K562 (cell line): ENCODE measurements around the gene IL18RAP. TPM values are rescaled to one million over a fixed set of nuclear protein-coding genes. Genes with fewer than 3 reads are reported as not detected.
A peak's percentile ranks its signal among the peaks of the same experiment; 100 is the strongest.

Experiments used
- ATAC-seq: fragments of 200-7000 bp; cut with Tn5 transposase; 3 replicates; pipeline ENCODE4 v1.9.1; 2020; ENCODE audit warnings: moderate library complexity
- BruUV-seq: library from RNA; stranded (reverse); fragments of 400-500 nt; replicated peaks from 2 replicates; lab custom pipeline; 2021; lab: Mats Ljungman, UMichigan
- CTCF ChIA-PET: fragments of 300-600 bp; formaldehyde crosslinking; extraction: SDS; loops from one replicate; lab custom pipeline; 2021; ENCODE audit warnings: low intra/inter-chr PET ratio; lab: Yijun Ruan, JAX
- POLR2A ChIA-PET: fragments of 300-600, 350-650 bp; sonication (Branson Sonifier 250); formaldehyde crosslinking; extraction: SDS; loops from one replicate; lab custom pipeline; 2021; ENCODE audit warnings: antibody characterized with exemption, inconsistent platforms; lab: Yijun Ruan, JAX
- DNase-seq, 4 experiments: peaks; one replicate each; pipeline versions ENCODE4 v3.0.0 to v3.0.0-alpha.2; 2011 to 2018; ENCODE audit warnings: low spot score in 3 of 4, mixed read lengths in 3 of 4; ENCODE audit errors: extremely low read depth in 1 of 4
- FAIRE-seq: peaks from 2 replicates; lab custom pipeline; 2011; peaks lifted over from hg19 to GRCh38; lab: Jason Lieb, UNC
- H2AFZ ChIP-seq: 2 replicates; pipeline ENCODE4 v1.6.0; 2011; ENCODE audit warnings: low read depth, low read length, control low read depth, inconsistent platforms
- H3K27ac ChIP-seq: fragments of 200-600 bp; 3 replicates; pipeline ENCODE4 v1.8.0; 2011; ENCODE audit warnings: low read depth, mild to moderate bottlenecking, control low read depth, inconsistent platforms, low read length, moderate library complexity, mixed read lengths; ENCODE audit errors: extremely low read depth
- H3K27me3 ChIP-seq, 2 experiments: fragments of 300-600 bp in 1 of 2; 2 replicates in 1 of 2; 3 replicates in 1 of 2; pipeline versions ENCODE4 v1.6.0 to v1.8.0; 2011; ENCODE audit warnings: inconsistent platforms in 2 of 2, low read length in 2 of 2, mild to moderate bottlenecking in 1 of 2, mixed read lengths in 1 of 2, moderate library complexity in 1 of 2; ENCODE audit not compliant: control insufficient read depth in 2 of 2, insufficient read depth in 2 of 2
- H3K36me3 ChIP-seq: fragments of 300-600 bp; 3 replicates; pipeline ENCODE4 v1.8.0; 2011; ENCODE audit warnings: mild to moderate bottlenecking, low read length, inconsistent platforms; ENCODE audit not compliant: control insufficient read depth, insufficient read depth
- H3K4me1 ChIP-seq, 2 experiments: fragments of 200-600 bp in 1 of 2; replicated peaks in 1 of 2; 2 replicates in 1 of 2; 3 replicates in 1 of 2; pipeline versions ENCODE4 v1.5.1 to v1.8.0; 2011; ENCODE audit warnings: inconsistent platforms in 2 of 2, low read length in 2 of 2, mild to moderate bottlenecking in 1 of 2, mixed read lengths in 1 of 2, moderate library complexity in 1 of 2; ENCODE audit not compliant: control insufficient read depth in 2 of 2, insufficient read depth in 2 of 2
- H3K4me2 ChIP-seq: 2 replicates; pipeline ENCODE4 v1.6.1; 2011; ENCODE audit warnings: low read length, control low read depth, inconsistent platforms, mixed read lengths; ENCODE audit not compliant: insufficient read depth
- H3K4me3 ChIP-seq: fragments of 200-600 bp; sonication (generic), shearing (Covaris generic); 2 replicates; pipeline ENCODE4 v1.5.1; 2016; ENCODE audit warnings: control low read depth, inconsistent platforms
- H3K79me2 ChIP-seq: fragments of 200-600 bp; 3 replicates; pipeline ENCODE4 v1.8.0; 2011; ENCODE audit warnings: low read length, inconsistent platforms; ENCODE audit not compliant: control insufficient read depth, insufficient read depth
- H3K9ac ChIP-seq, 2 experiments: 2 replicates each; pipeline versions ENCODE4 v1.6.0 to v1.6.1; 2011; ENCODE audit warnings: low read depth in 2 of 2, low read length in 2 of 2, control low read depth in 1 of 2, inconsistent platforms in 1 of 2, mild to moderate bottlenecking in 1 of 2, mixed read lengths in 1 of 2; ENCODE audit not compliant: insufficient read depth in 1 of 2
- H3K9me1 ChIP-seq: one replicate; pipeline ENCODE4 v1.6.0; 2011; ENCODE audit warnings: inconsistent platforms, mild to moderate bottlenecking, low read length, moderate library complexity; ENCODE audit not compliant: control insufficient read depth, insufficient read depth
- H3K9me3 ChIP-seq: replicated peaks from 2 replicates; pipeline ENCODE4 v1.5.1; 2011; ENCODE audit warnings: low read depth, low read length, inconsistent platforms; ENCODE audit not compliant: control insufficient read depth, insufficient read depth
- H4K20me1 ChIP-seq: replicated peaks from 2 replicates; pipeline ENCODE4 v1.6.1; 2011; ENCODE audit warnings: low read length, inconsistent platforms, mixed read lengths; ENCODE audit not compliant: control insufficient read depth, insufficient read depth
- RAD51 ChIP-seq: fragments of 450-650 bp; IDR thresholded peaks from 2 replicates; pipeline ENCODE4 v1.7.1; 2016; ENCODE audit warnings: low read depth, mild to moderate bottlenecking, borderline replicate concordance
- in situ Hi-C: fragments of 300-500 bp; cut with MboI; formaldehyde crosslinking; loops from 4 replicates; pipeline ENCODE4 v1.15.0; 2018; ENCODE audit warnings: inconsistent platforms, mixed read lengths
- intact Hi-C: fragments of 100-400 bp; cut with micrococcal nuclease; formaldehyde crosslinking; loops from 2 replicates; pipeline ENCODE4 v1.14.2; 2022
- polyA plus RNA-seq, 8 experiments: library from polyadenylated mRNA; depleted of rRNA in 4 of 8; stranded (reverse) in 5 of 8; unstranded in 3 of 8; fragments of >200 nt; fragmentation: Nextera tagmentation in 2 of 8; fragmentation: Illumina TruSeq in 1 of 8; extraction: Ambion mirVana in 2 of 8; extraction: Trizol in 1 of 8; gene quantifications; 2 replicates each; pipeline versions ENCODE4 v1.2.1 to v1.2.3, GENCODE V29; 2011 to 2014; ENCODE audit warnings: inconsistent platforms in 1 of 8, missing spikeins in 1 of 8
- total RNA-seq, 7 experiments: library from RNA; depleted of rRNA in 6 of 7; stranded (reverse); fragments of >200 nt in 6 of 7; fragmentation: Illumina TruSeq in 2 of 7; extraction: Trizol in 2 of 7; gene quantifications; 2 replicates each; pipeline versions ENCODE4 v1.2.1 to v1.2.3, GENCODE V29; 2011 to 2021; ENCODE audit warnings: low replicate concordance in 1 of 7
- TF ChIP-seq, protein P1 (sequence below), 2 experiments: fragments of 450-650 bp; IDR thresholded peaks; 2 replicates each; pipeline ENCODE4 v1.6.1; 2018; ENCODE audit warnings: mild to moderate bottlenecking in 2 of 2, low read depth in 1 of 2; ENCODE audit not compliant: partially characterized antibody in 2 of 2

The IL18RAP gene
- total and polyA plus RNA-seq, 9 of the 15 experiments (the other 6 are each of a cell fraction or from before 2014, with no cell fraction given): 1.1 to 20.5 (median 5.8) TPM

- Histone ChIP-seq H3K27me3 (no peaks in the 10 kb centered on the region), H2AFZ (no peak overlapping the region), H3K9ac (no peak overlapping the region), H3K27ac (no peak overlapping the region), H4K20me1 (no peaks in the 10 kb centered on the region; the same call in 1 of the 2 replicates), H3K4me3 (no peak overlapping the region), H3K36me3 (no peaks in the 10 kb centered on the region), H3K9me3 (no peaks in the 10 kb centered on the region; the same call in 1 of the 2 replicates), H3K9me1 (no peaks in the 10 kb centered on the region), H3K4me2 (no peak overlapping the region), H3K4me1 (no peaks in the 10 kb centered on the region), H3K79me2 (no peaks in the 10 kb centered on the region)
- ATAC-seq (no peak), DNase-seq (no peak), FAIRE-seq (no peak)
- no peak for TF ChIP-seq RAD51
- TF ChIP-seq, protein P1, sequence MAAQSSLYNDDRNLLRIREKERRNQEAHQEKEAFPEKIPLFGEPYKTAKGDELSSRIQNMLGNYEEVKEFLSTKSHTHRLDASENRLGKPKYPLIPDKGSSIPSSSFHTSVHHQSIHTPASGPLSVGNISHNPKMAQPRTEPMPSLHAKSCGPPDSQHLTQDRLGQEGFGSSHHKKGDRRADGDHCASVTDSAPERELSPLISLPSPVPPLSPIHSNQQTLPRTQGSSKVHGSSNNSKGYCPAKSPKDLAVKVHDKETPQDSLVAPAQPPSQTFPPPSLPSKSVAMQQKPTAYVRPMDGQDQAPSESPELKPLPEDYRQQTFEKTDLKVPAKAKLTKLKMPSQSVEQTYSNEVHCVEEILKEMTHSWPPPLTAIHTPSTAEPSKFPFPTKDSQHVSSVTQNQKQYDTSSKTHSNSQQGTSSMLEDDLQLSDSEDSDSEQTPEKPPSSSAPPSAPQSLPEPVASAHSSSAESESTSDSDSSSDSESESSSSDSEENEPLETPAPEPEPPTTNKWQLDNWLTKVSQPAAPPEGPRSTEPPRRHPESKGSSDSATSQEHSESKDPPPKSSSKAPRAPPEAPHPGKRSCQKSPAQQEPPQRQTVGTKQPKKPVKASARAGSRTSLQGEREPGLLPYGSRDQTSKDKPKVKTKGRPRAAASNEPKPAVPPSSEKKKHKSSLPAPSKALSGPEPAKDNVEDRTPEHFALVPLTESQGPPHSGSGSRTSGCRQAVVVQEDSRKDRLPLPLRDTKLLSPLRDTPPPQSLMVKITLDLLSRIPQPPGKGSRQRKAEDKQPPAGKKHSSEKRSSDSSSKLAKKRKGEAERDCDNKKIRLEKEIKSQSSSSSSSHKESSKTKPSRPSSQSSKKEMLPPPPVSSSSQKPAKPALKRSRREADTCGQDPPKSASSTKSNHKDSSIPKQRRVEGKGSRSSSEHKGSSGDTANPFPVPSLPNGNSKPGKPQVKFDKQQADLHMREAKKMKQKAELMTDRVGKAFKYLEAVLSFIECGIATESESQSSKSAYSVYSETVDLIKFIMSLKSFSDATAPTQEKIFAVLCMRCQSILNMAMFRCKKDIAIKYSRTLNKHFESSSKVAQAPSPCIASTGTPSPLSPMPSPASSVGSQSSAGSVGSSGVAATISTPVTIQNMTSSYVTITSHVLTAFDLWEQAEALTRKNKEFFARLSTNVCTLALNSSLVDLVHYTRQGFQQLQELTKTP (IDR thresholded peaks at IDR 0.05; ENCODE audit: low read depth in 1 of 2, partially characterized antibody in 2 of 2): peak in 1 of 2 experiments; percentile 90
- BruUV-seq: no TSS peak
- in situ Hi-C loops: no loop called here
- ChIA-PET CTCF (no interaction called here), POLR2A (no interaction called here)
- intact Hi-C loops: no loop called here
Measured at GRCh38 chr2:102383722-102384121, 39.2 kb upstream of the IL18RAP start.
